Fibroblast of mammary gland (primary cell): ENCODE results near the gene CLRN1.

Experiments
- DNase-seq: peaks from one replicate; pipeline ENCODE4 v3.0.0-alpha.2; 2010; ENCODE audit warnings: low read depth
- H3K4me3 ChIP-seq: 2 replicates; pipeline ENCODE4 v1.5.1; 2011; ENCODE audit warnings: low read depth, mild to moderate bottlenecking, low read length, moderate library complexity; ENCODE audit not compliant: control insufficient read depth
- TF ChIP-seq, protein P1 (sequence below): conservative IDR thresholded peaks from 2 replicates; pipeline ENCODE4 v1.5.1; 2011; ENCODE audit warnings: low read depth, low read length, inconsistent platforms; ENCODE audit not compliant: control insufficient read depth, insufficient read depth

The CLRN1 gene

DNA sequence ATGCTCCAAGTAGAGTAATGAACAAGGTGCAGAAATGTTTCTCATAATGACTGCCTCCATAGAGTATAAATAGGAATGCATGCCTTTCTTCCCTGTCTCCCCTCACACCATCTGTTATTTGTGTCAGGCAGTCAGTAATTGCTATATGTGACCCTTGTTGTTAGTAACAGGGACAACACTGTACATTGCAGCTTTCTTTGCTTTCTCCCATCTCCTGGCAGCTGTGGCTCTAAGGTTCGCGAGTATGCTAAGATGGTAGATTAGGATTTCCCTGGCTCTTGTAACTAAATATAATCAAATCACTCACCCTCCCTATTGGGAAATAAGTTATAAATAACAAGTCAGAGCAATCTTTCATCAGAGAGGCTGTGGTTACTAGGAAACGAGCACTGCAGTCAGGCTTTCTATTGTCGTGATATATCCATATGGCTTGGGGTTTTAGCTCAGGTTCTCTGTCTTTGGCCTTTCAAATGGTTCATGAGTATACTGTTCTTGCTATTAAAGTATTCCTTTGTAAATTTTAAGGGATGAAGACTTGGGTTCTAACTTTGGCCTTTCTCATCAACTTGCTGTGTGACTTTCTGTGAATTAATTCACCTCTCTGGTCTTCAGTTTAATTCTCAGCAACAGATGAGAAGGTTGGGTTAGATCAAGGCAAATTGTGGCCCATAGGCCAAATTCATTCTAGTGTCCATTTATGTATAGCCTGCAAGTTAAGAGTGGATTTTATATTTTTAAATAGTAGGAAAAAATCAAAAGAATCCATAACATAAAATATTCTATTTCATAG, 59.2 kb downstream of the CLRN1 start:
- TF ChIP-seq, protein P1, sequence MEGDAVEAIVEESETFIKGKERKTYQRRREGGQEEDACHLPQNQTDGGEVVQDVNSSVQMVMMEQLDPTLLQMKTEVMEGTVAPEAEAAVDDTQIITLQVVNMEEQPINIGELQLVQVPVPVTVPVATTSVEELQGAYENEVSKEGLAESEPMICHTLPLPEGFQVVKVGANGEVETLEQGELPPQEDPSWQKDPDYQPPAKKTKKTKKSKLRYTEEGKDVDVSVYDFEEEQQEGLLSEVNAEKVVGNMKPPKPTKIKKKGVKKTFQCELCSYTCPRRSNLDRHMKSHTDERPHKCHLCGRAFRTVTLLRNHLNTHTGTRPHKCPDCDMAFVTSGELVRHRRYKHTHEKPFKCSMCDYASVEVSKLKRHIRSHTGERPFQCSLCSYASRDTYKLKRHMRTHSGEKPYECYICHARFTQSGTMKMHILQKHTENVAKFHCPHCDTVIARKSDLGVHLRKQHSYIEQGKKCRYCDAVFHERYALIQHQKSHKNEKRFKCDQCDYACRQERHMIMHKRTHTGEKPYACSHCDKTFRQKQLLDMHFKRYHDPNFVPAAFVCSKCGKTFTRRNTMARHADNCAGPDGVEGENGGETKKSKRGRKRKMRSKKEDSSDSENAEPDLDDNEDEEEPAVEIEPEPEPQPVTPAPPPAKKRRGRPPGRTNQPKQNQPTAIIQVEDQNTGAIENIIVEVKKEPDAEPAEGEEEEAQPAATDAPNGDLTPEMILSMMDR, result no peak
- DNase-seq, result no peak
- H3K4me3 ChIP-seq, result no peak overlapping the region

DNA sequence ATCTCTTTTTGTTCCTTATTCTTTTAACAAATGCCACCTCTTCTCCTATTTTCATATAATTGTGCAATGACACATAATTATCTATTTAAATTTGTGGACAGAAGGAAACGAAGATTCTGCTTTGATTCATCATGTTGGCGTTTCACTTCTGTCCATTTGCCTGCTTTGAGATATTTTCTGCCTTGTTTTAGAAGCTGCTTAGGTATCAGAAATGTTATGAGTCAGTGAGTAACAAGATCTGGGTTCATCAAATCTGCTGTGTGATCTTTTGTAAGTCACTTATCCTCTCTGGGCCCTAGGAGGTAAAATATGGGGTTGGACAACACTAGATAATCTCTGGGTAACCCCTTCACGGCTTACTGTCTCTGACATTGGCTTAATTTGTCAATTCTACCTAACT, 60.0 kb downstream of the CLRN1 start:
- DNase-seq, result no peak
- no peak overlapping the region for H3K4me3 ChIP-seq
- TF ChIP-seq, protein P1, result no peak

DNA sequence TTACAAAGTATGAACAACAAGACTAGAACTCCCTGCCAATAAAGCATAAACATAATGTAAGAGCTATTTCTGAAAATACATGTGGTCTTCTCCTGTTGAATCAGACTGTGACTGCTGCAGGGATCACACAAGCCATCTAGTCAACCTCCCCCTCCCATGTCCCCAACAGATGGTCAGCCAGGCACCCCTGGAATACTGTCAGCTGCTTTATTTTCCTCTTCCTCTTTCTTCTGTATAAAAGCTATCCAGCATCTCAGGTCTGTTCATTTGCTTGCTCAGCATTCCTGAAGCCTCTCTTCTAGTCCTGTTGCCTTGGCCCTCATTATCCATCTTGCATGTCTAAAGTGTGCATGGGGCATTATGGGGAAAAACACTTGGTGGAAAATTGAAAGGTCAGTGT, 60.8 kb downstream of the CLRN1 start:
- TF ChIP-seq, protein P1, result no peak
- no peak for DNase-seq
- H3K4me3 ChIP-seq, result no peak overlapping the region

DNA sequence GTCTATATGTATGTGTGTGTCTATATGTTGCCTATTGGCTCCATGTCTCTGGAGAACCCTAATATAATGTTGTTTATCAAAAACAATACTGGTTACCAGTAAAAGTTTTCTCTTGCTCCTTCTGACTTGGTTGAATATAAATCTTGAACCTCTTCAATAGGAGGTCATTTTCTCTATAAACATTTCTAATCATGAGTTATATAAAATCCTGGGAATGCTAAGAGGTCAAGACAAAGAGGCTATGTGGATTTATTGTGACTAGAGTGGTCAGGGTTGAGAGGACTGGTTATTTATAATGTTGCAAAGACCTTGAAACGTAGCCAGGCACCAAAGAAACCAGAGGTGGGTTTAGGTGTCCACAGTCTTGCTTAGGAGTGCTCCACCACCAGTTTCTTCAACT, 66.1 kb downstream of the CLRN1 start:
- DNase-seq, result no peak
- TF ChIP-seq, protein P1, result no peak
- no peak overlapping the region for H3K4me3 ChIP-seq

DNA sequence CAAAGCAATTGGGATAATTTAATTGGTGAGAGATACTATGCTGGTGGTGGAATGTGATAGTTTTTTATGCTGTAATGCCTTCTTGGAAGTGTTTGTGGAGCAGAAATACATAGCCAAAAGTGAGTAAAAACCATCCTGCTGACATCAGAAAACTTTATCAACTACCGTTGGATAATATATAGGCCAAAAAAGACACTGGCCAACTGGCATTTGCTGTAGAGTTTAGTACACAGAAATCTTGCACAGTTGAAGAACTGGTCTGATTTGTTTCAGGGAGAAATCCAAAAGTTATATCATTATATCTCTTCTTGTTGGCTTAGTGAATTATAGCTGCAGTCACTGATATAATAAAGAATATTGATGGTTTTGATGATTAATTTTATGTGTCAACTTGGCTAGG, 66.8 kb downstream of the CLRN1 start:
- TF ChIP-seq, protein P1, result no peak
- H3K4me3 ChIP-seq, result no peak overlapping the region

DNA sequence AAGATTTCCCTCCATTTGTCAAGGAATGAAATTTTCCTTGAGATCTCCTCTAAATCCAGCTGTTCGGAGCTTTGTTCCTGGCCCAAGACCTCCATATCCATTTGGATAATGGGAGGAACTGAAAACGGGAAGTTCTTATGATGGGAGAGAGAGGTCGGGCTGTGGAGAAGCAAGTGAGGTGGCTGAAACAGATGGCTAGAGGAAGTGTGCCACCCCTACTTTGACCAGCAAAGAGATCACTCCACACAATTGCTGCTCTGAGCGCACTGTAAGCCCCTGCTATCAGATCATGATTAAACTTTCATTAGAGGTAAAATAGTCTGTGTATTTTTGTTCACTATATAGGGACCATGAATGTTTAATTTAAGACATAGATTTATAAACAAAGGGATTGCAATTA, 67.2 kb downstream of the CLRN1 start, which contains the start of gene MINDY4B:
TSS of gene MINDY4B (minus strand) at position 101 of the 400 bp plus-strand sequence. CDS start at position 101, 0 bp downstream.
- H3K4me3 ChIP-seq, result no peak within 1 kb of the TSS
- TF ChIP-seq, protein P1, result no peak
- DNase-seq, result no peak

More for the DNA sequence above, 66.8 kb downstream of the CLRN1 start:
- no peak for DNase-seq
